Measurements from ENCODE around the gene ZNF670. TPM values are rescaled to one million over a fixed set of nuclear protein-coding genes. Genes with fewer than 3 reads are reported as not detected.

The ZNF670 gene
- total RNA-seq, 1 experiment from 2014 or later: 6.0 TPM

GRCh38 chr1:247104965-247105364 lies 26.4 kb upstream of the ZNF670 start:
- Mint-ChIP-seq H3K4me1 (ENCODE audit: low read depth, unreplicated experiment) (no peaks in the 10 kb centered on the region), H3K27ac (ENCODE audit: unreplicated experiment) (no peak overlapping the region), H3K27me3 (ENCODE audit: insufficient read depth, unreplicated experiment) (no peaks in the 10 kb centered on the region), H3K4me3 (ENCODE audit: unreplicated experiment) (no peak overlapping the region), H3K9me3 (ENCODE audit: unreplicated experiment) (no peaks in the 10 kb centered on the region), H3K36me3 (ENCODE audit: insufficient read depth, unreplicated experiment) (peaks cover 35% of the 10 kb centered on the region)
- Histone ChIP-seq H3K36me3 (ENCODE audit: control insufficient read depth, insufficient read depth, low read length) (peaks cover 8% of the 10 kb centered on the region), H3K4me1 (no peaks in the 10 kb centered on the region), H3K27me3 (replicated peaks; ENCODE audit: control insufficient read depth, insufficient read depth, low read length) (no peaks in the 10 kb centered on the region), H3K9me3 (peaks cover 21% of the 10 kb centered on the region), H3K4me3 (ENCODE audit: low read depth, low read length) (no peak overlapping the region)
- no TSS peak for BruUV-seq (replicated peaks)
- intact Hi-C loops (cut with micrococcal nuclease; ENCODE audit: unreplicated experiment): loop anchor here (1.0 to 5.0 kb wide), 4 partner anchors 27 to 173 kb away; partner anchors contain the start of genes ZNF670 and ZNF695
- POLR2A ChIA-PET: no interaction called here
- no peak for DNase-seq
- TF ChIP-seq CTCF (IDR thresholded peaks at IDR 0.05; ENCODE audit: insufficient read depth in 1 of 2, low read depth in 1 of 2, low read length in 1 of 2, severe bottlenecking in 1 of 2, unreplicated experiment in 1 of 2): no peak
- CTCF ChIA-PET: no interaction called here

GRCh38 chr1:247103859-247104591 lies 25.4 kb upstream of the ZNF670 start, which contains the start of gene ZNF669:
Gene ZNF669, minus strand, starts transcription at chr1:247104356. Its CDS starts 157 bp downstream, at chr1:247104199.
- CTCF ChIA-PET: no interaction called here

DNA sequence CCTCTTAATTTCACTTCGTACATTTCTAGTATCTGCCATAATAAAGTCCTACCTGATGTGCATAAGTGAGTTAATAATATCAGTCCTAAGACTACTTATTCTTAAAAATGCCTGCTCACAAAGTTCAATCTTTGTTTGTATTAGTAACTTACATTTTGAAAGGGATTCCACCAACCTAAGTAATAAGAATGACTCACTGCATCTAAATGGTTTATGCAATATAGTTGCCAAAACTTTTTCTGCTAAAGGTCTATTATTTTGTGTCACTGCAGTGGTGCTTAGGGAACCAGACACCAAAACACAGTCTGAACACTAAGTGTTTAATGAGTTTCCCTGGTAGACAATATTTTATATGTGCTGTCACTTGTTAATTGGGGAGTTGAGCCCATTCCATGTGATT lies 23.8 kb upstream of the ZNF670 start:
- H3K36me3 Mint-ChIP-seq (ENCODE audit: insufficient read depth, unreplicated experiment): peaks cover 55% of the 10 kb centered on the region
- TF ChIP-seq CTCF (IDR thresholded peaks at IDR 0.05; ENCODE audit: insufficient read depth in 1 of 2, low read depth in 1 of 2, low read length in 1 of 2, severe bottlenecking in 1 of 2, unreplicated experiment in 1 of 2): no peak
- Histone ChIP-seq H3K4me3 (ENCODE audit: low read depth, low read length) (no peak overlapping the region), H3K4me1 (no peaks in the 10 kb centered on the region), H3K36me3 (ENCODE audit: control insufficient read depth, insufficient read depth, low read length) (peaks cover 8% of the 10 kb centered on the region), H3K27me3 (replicated peaks; ENCODE audit: control insufficient read depth, insufficient read depth, low read length) (no peaks in the 10 kb centered on the region), H3K9me3 (peaks cover 31% of the 10 kb centered on the region)
- ChIA-PET POLR2A (no interaction called here), CTCF (no interaction called here)
- H3K9me3 Mint-ChIP-seq (ENCODE audit: unreplicated experiment): peaks cover 2% of the 10 kb centered on the region
- no peak for DNase-seq
- H3K4me1 Mint-ChIP-seq (ENCODE audit: low read depth, unreplicated experiment): no peaks in the 10 kb centered on the region
- H3K27me3 Mint-ChIP-seq (ENCODE audit: insufficient read depth, unreplicated experiment): no peaks in the 10 kb centered on the region
- no peak overlapping the region for H3K4me3 Mint-ChIP-seq (ENCODE audit: unreplicated experiment)
- BruUV-seq (replicated peaks): no TSS peak
- no peak overlapping the region for H3K27ac Mint-ChIP-seq (ENCODE audit: unreplicated experiment)
- intact Hi-C loops (cut with micrococcal nuclease; ENCODE audit: unreplicated experiment): loop anchor here (5.0 kb wide), 2 partner anchors 50 to 95 kb away; partner anchors contain the start of gene ZNF695

More at GRCh38 chr1:247103859-247104591, 25.4 kb upstream of the ZNF670 start, which contains the start of gene ZNF669:
- BruUV-seq (replicated peaks): no TSS peak
- no peaks in the 10 kb centered on the region for H3K27me3 Mint-ChIP-seq (ENCODE audit: insufficient read depth, unreplicated experiment)
- POLR2A ChIA-PET: no interaction called here
- Histone ChIP-seq H3K9me3 (peaks cover 26% of the 10 kb centered on the region), H3K36me3 (ENCODE audit: control insufficient read depth, insufficient read depth, low read length) (peaks cover 8% of the 10 kb centered on the region), H3K27me3 (replicated peaks; ENCODE audit: control insufficient read depth, insufficient read depth, low read length) (no peaks in the 10 kb centered on the region), H3K4me3 (ENCODE audit: low read depth, low read length) (peak within 1 kb of the TSS; percentile 53), H3K4me1 (no peaks in the 10 kb centered on the region)
- intact Hi-C loops (cut with micrococcal nuclease; ENCODE audit: unreplicated experiment): loop anchor here (1.0 to 5.0 kb wide), 4 partner anchors 26 to 172 kb away; partner anchors contain the start of genes ZNF670 and ZNF695
- H3K27ac Mint-ChIP-seq (ENCODE audit: unreplicated experiment): peak within 1 kb of the TSS; percentile 64
- H3K9me3 Mint-ChIP-seq (ENCODE audit: unreplicated experiment): no peaks in the 10 kb centered on the region
- peak within 1 kb of the TSS; percentile 83 for H3K4me3 Mint-ChIP-seq (ENCODE audit: unreplicated experiment)
- H3K4me1 Mint-ChIP-seq (ENCODE audit: low read depth, unreplicated experiment): no peaks in the 10 kb centered on the region
- H3K36me3 Mint-ChIP-seq (ENCODE audit: insufficient read depth, unreplicated experiment): peaks cover 43% of the 10 kb centered on the region
- peak; percentile 97 to 98 for DNase-seq
- no peak for TF ChIP-seq CTCF (IDR thresholded peaks at IDR 0.05; ENCODE audit: insufficient read depth in 1 of 2, low read depth in 1 of 2, low read length in 1 of 2, severe bottlenecking in 1 of 2, unreplicated experiment in 1 of 2)
